Endothelial cell of umbilical vein (primary cell): ENCODE measurements around the gene PLEKHM2. TPM values are rescaled to one million over a fixed set of nuclear protein-coding genes. Genes with fewer than 3 reads are reported as not detected.
"Not testable (repeated sequence)": the region's sequence is repeated elsewhere in the genome, so short reads cannot be mapped to it uniquely, and the experiment has no call there.

ENCODE experiments used
- BruUV-seq: library from RNA; stranded (reverse); fragments of 400-500 nt; replicated peaks from 2 replicates; lab custom pipeline; 2021; lab: Mats Ljungman, UMichigan
- CTCF ChIA-PET: fragments of 300-600, 350-600 bp; sonication (Branson Sonifier 250); formaldehyde crosslinking; loops from one replicate; lab custom pipeline; 2021; ENCODE audit warnings: antibody characterized with exemption, inconsistent platforms; lab: Charles Lee
- POLR2A ChIA-PET: fragments of 300-600, 350-600 bp; sonication (Branson Sonifier 250); formaldehyde crosslinking; loops from one replicate; lab custom pipeline; 2021; ENCODE audit warnings: antibody characterized with exemption, inconsistent platforms; lab: Charles Lee
- DNase-seq: peaks from one replicate; pipeline ENCODE4 v3.0.0-alpha.2; 2011; ENCODE audit warnings: low read depth, low spot score
- FAIRE-seq: peaks from 2 replicates; lab custom pipeline; 2011; peaks lifted over from hg19 to GRCh38; lab: Jason Lieb, UNC
- H2AFZ ChIP-seq: 2 replicates; pipeline ENCODE4 v1.6.0; 2012; ENCODE audit warnings: low read depth, low read length, control low read depth, inconsistent platforms
- H3K27ac ChIP-seq: 2 replicates; pipeline ENCODE4 v1.5.1; 2011; ENCODE audit warnings: low read depth, mild to moderate bottlenecking, control low read depth, low read length, moderate library complexity; ENCODE audit not compliant: insufficient read depth
- H3K27me3 ChIP-seq, 2 experiments: 2 replicates each; pipeline versions ENCODE4 v1.6.0 to v1.6.1; 2011; ENCODE audit warnings: low read length in 2 of 2, mixed read lengths in 1 of 2; ENCODE audit not compliant: control insufficient read depth in 2 of 2, insufficient read depth in 2 of 2
- H3K36me3 ChIP-seq, 2 experiments: 2 replicates in 1 of 2; 3 replicates in 1 of 2; pipeline ENCODE4 v1.5.1; 2011; ENCODE audit warnings: low read length in 2 of 2, mild to moderate bottlenecking in 1 of 2, moderate library complexity in 1 of 2; ENCODE audit not compliant: control insufficient read depth in 2 of 2, insufficient read depth in 2 of 2; ENCODE audit errors: extremely low read depth in 1 of 2
- H3K4me1 ChIP-seq: 3 replicates; pipeline ENCODE4 v1.5.1; 2011; ENCODE audit warnings: mild to moderate bottlenecking, low read length; ENCODE audit not compliant: control insufficient read depth, insufficient read depth; ENCODE audit errors: extremely low read depth
- H3K4me2 ChIP-seq: 2 replicates; pipeline ENCODE4 v1.6.1; 2011; ENCODE audit warnings: low read length, control low read depth, mixed read lengths; ENCODE audit not compliant: insufficient read depth
- H3K4me3 ChIP-seq, 3 experiments: fragments of 200-600 bp in 1 of 3; sonication (generic), shearing (Covaris generic) in 1 of 3; replicated peaks in 1 of 3; 2 replicates each; pipeline ENCODE4 v1.5.1; 2011 to 2016; ENCODE audit warnings: control low read depth in 3 of 3, low read length in 3 of 3, mild to moderate bottlenecking in 2 of 3, inconsistent platforms in 1 of 3, low read depth in 1 of 3, moderate library complexity in 1 of 3; ENCODE audit not compliant: insufficient read depth in 1 of 3
- H3K79me2 ChIP-seq: 2 replicates; pipeline ENCODE4 v1.6.0; 2012; ENCODE audit warnings: low read length, inconsistent platforms; ENCODE audit not compliant: control insufficient read depth, insufficient read depth
- H3K9ac ChIP-seq: replicated peaks from 2 replicates; pipeline ENCODE3; 2011; ENCODE audit warnings: low read length, control low read depth; ENCODE audit not compliant: insufficient read depth; ENCODE audit errors: extremely low read depth
- H3K9me1 ChIP-seq: replicated peaks from 3 replicates; pipeline ENCODE4 v1.6.0; 2011; ENCODE audit warnings: mild to moderate bottlenecking, low read length; ENCODE audit not compliant: control insufficient read depth, insufficient read depth; ENCODE audit errors: extremely low read depth
- H3K9me3 ChIP-seq: replicated peaks from 2 replicates; pipeline ENCODE4 v1.5.1; 2012; ENCODE audit warnings: low read length, inconsistent platforms; ENCODE audit not compliant: control insufficient read depth, insufficient read depth
- H4K20me1 ChIP-seq: replicated peaks from 2 replicates; pipeline ENCODE3; 2011; ENCODE audit warnings: mild to moderate bottlenecking, low read length; ENCODE audit not compliant: control insufficient read depth, insufficient read depth; ENCODE audit errors: extremely low read depth
- EZH2 ChIP-seq: IDR thresholded peaks from 2 replicates; pipeline ENCODE4 v1.6.1; 2012; ENCODE audit warnings: borderline replicate concordance, low read depth, mild to moderate bottlenecking, moderate library complexity, low read length, inconsistent platforms; ENCODE audit not compliant: severe bottlenecking
- FOS ChIP-seq: IDR thresholded peaks from 2 replicates; pipeline ENCODE4 v1.6.1; 2011; ENCODE audit warnings: mild to moderate bottlenecking, low read length, moderate library complexity, borderline replicate concordance; ENCODE audit not compliant: insufficient read depth
- GATA2 ChIP-seq: IDR thresholded peaks from 2 replicates; pipeline ENCODE4 v1.7.0; 2011; ENCODE audit warnings: low read depth, mild to moderate bottlenecking, moderate library complexity, mixed read lengths, low read length; ENCODE audit not compliant: insufficient read length, insufficient read depth
- JUN ChIP-seq: IDR thresholded peaks from 2 replicates; pipeline ENCODE4 v1.6.1; 2011; ENCODE audit warnings: borderline replicate concordance, low read depth; ENCODE audit not compliant: insufficient read length, insufficient read depth
- MYC ChIP-seq: IDR thresholded peaks from one replicate; pipeline ENCODE4 v1.6.1; 2011; ENCODE audit warnings: mild to moderate bottlenecking, low read depth, low read length
- POLR2A ChIP-seq: IDR thresholded peaks from 2 replicates; pipeline ENCODE4 v1.6.1; 2012; ENCODE audit warnings: low read depth, mild to moderate bottlenecking, control low read depth, low read length
- POLR2AphosphoS5 ChIP-seq: IDR thresholded peaks from 2 replicates; pipeline ENCODE4 v1.6.1; 2012; ENCODE audit warnings: low read depth, mild to moderate bottlenecking, control low read depth, low read length, moderate library complexity; ENCODE audit not compliant: insufficient read depth
- dilution Hi-C: fragments of 300-500 bp; cut with MboI; formaldehyde crosslinking; loops from one replicate; pipeline ENCODE4 v1.15.0; 2019; ENCODE audit warnings: low sequenced_read_pairs; ENCODE audit not compliant: extremely low pct_ligation_motif_present
- intact Hi-C: fragments of 100-400 bp; cut with micrococcal nuclease; formaldehyde crosslinking; loops from one replicate; pipeline ENCODE4 v1.10.0; 2022
- polyA plus RNA-seq, 4 experiments: library from polyadenylated mRNA; depleted of rRNA in 3 of 4; stranded (reverse) in 3 of 4; unstranded in 1 of 4; fragments of >200 nt; gene quantifications; 2 replicates each; pipeline versions ENCODE4 v1.2.1 to v1.2.3, GENCODE V29; 2011 to 2012; ENCODE audit warnings: missing spikeins in 1 of 4
- total RNA-seq: library from RNA; stranded (reverse); gene quantifications from 2 replicates; pipeline ENCODE4 v1.2.3, GENCODE V29; 2021
- TF ChIP-seq, protein P1 (sequence below), 2 donors: IDR thresholded peaks; 1 replicate in 1 of 2; 2 replicates in 1 of 2; pipeline ENCODE4 v1.5.1; 2011; ENCODE audit warnings: low read length in 2 of 2, mild to moderate bottlenecking in 2 of 2, moderate library complexity in 2 of 2, control low read depth in 1 of 2, inconsistent platforms in 1 of 2, low read depth in 1 of 2; ENCODE audit not compliant: insufficient read depth in 1 of 2; ENCODE audit errors: extremely low read depth in 1 of 2
- TF ChIP-seq, protein P2 (sequence below): IDR thresholded peaks from 2 replicates; pipeline ENCODE4 v1.6.1; 2011; ENCODE audit not compliant: insufficient read depth, insufficient read length

The PLEKHM2 gene
- total and polyA plus RNA-seq, 2 donors (not counting 3 experiments of a cell fraction or from before 2014, with no cell fraction given) = 60.6 to 67.5 TPM

DNA sequence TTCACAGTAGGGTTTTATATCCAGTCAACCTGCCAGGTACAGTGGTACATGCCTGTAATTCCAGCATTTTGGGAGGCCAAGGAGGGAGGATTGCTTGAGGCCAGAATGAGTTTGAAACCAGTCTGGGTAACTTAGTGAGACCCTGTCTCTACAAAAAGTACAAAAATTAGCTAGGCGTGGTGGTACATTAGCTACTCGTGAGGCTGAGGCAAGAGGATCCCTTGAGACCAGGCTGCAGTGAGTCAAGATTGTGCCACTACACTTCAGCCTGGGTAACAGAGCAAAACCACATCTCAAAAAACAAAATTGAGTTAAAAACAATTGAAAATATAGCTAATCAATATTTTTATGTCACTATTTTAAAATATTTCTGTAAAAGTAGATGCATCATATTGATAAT is 33.7 kb upstream of the PLEKHM2 start:
- TF ChIP-seq, protein P1, sequence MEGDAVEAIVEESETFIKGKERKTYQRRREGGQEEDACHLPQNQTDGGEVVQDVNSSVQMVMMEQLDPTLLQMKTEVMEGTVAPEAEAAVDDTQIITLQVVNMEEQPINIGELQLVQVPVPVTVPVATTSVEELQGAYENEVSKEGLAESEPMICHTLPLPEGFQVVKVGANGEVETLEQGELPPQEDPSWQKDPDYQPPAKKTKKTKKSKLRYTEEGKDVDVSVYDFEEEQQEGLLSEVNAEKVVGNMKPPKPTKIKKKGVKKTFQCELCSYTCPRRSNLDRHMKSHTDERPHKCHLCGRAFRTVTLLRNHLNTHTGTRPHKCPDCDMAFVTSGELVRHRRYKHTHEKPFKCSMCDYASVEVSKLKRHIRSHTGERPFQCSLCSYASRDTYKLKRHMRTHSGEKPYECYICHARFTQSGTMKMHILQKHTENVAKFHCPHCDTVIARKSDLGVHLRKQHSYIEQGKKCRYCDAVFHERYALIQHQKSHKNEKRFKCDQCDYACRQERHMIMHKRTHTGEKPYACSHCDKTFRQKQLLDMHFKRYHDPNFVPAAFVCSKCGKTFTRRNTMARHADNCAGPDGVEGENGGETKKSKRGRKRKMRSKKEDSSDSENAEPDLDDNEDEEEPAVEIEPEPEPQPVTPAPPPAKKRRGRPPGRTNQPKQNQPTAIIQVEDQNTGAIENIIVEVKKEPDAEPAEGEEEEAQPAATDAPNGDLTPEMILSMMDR (IDR thresholded peaks at IDR 0.05; ENCODE audit: extremely low read depth in 1 of 2, insufficient read depth in 1 of 2, low read depth in 1 of 2, low read length in 2 of 2) = no peak
- no peak for TF ChIP-seq MYC
- TF ChIP-seq GATA2 = no peak
- no peak for TF ChIP-seq JUN
- TF ChIP-seq POLR2AphosphoS5 = no peak
- TF ChIP-seq, protein P2, sequence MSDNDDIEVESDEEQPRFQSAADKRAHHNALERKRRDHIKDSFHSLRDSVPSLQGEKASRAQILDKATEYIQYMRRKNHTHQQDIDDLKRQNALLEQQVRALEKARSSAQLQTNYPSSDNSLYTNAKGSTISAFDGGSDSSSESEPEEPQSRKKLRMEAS = no peak
- no peak for TF ChIP-seq EZH2
- TF ChIP-seq POLR2A = no peak
- TF ChIP-seq FOS = no peak
- dilution Hi-C loops (no loop called here), intact Hi-C loops (no loop called here)
- BruUV-seq = no TSS peak
- H3K4me3 ChIP-seq = no peak overlapping the region
- H3K79me2 ChIP-seq = no peaks in the 10 kb centered on the region
- no peak for DNase-seq
- H3K9me3 ChIP-seq = no peaks in the 10 kb centered on the region
- no peak for FAIRE-seq
- no peaks in the 10 kb centered on the region for H4K20me1 ChIP-seq
- POLR2A ChIA-PET = interaction anchor here (0.6 kb wide), 1 partner anchor 1956 kb away, joined by 4 read pairs; no protein-coding TSS in a partner anchor
- H3K36me3 ChIP-seq = peaks cover 3 to 10% of the 10 kb centered on the region in 2 experiments
- no peaks in the 10 kb centered on the region for H3K27me3 ChIP-seq
- H2AFZ ChIP-seq = no peak overlapping the region
- no peaks in the 10 kb centered on the region for H3K4me1 ChIP-seq
- H3K4me2 ChIP-seq = no peak overlapping the region
- H3K27ac ChIP-seq = no peak overlapping the region
- CTCF ChIA-PET = no interaction called here
- no peak overlapping the region for H3K9ac ChIP-seq
- no peaks in the 10 kb centered on the region for H3K9me1 ChIP-seq

DNA sequence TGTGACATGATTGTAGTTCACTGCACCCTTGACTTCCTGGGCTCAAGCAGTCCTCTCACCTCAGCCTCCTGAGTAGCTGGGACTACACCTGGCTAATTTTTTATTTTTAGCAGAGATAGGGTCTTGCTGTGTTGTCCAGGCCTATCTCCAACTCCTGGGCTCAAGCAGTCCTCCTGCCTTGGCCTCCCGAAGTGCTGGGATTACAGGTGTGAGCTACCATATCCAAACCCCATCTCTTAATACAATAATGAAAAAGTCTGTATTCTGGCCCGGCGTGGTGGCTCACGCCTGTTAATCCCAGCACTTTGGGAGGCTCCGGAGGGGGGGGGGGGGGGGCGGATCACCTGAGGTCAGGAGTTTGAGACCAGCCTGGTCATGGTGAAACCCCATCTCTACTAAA is 32.0 kb upstream of the PLEKHM2 start:
- dilution Hi-C loops, H3K27ac ChIP-seq, DNase-seq, CTCF ChIA-PET, H3K9ac ChIP-seq, H3K9me1 ChIP-seq, H3K79me2 ChIP-seq, H3K36me3 ChIP-seq, H3K4me2 ChIP-seq, H3K4me3 ChIP-seq, H3K9me3 ChIP-seq, H3K27me3 ChIP-seq, BruUV-seq, H4K20me1 ChIP-seq, H3K4me1 ChIP-seq, H2AFZ ChIP-seq, intact Hi-C loops, FAIRE-seq, POLR2A ChIA-PET: not testable (repeated sequence)
